Endodermal cell (in vitro differentiated cells): ENCODE results near the gene CEACAM4. TPM values are rescaled to one million over a fixed set of nuclear protein-coding genes. Genes with fewer than 3 reads are reported as not detected.

Experiments
- DNase-seq: peaks from one replicate; pipeline ENCODE4 v3.0.0-alpha.2; 2017
- H3K27ac ChIP-seq: 2 replicates; pipeline ENCODE4 v1.5.1; 2013; ENCODE audit warnings: mild to moderate bottlenecking, low read depth, low read length, moderate library complexity
- H3K27me3 ChIP-seq: 2 replicates; pipeline ENCODE4 v1.6.1; 2013; ENCODE audit warnings: mild to moderate bottlenecking, low read length, moderate library complexity; ENCODE audit not compliant: insufficient read depth, control insufficient read depth, poor library complexity, severe bottlenecking
- H3K36me3 ChIP-seq: 2 replicates; pipeline ENCODE4 v1.7.0; 2013; ENCODE audit warnings: mild to moderate bottlenecking, low read length, moderate library complexity; ENCODE audit not compliant: control insufficient read depth, insufficient read depth
- H3K4me1 ChIP-seq: one replicate; pipeline ENCODE4 v1.7.0; 2013; ENCODE audit warnings: low read length; ENCODE audit not compliant: control insufficient read depth, insufficient read depth
- H3K4me3 ChIP-seq: 2 replicates; pipeline ENCODE4 v1.5.1; 2013; ENCODE audit warnings: mild to moderate bottlenecking, low read length, moderate library complexity
- H3K9ac ChIP-seq: 2 replicates; pipeline ENCODE4 v1.6.1; 2013; ENCODE audit warnings: mild to moderate bottlenecking, low read length, moderate library complexity; ENCODE audit not compliant: poor library complexity, severe bottlenecking; ENCODE audit errors: extremely low read depth
- H3K9me3 ChIP-seq: 2 replicates; pipeline ENCODE4 v1.6.1; 2013; ENCODE audit warnings: mild to moderate bottlenecking, low read length, moderate library complexity; ENCODE audit not compliant: control insufficient read depth
- H3K27ac Mint-ChIP-seq: 2 replicates; pipeline ENCODE4 v1.8.0; 2020; ENCODE audit warnings: mixed read lengths
- H3K27me3 Mint-ChIP-seq: 2 replicates; pipeline ENCODE4 v1.8.0; 2021; ENCODE audit warnings: mild to moderate bottlenecking, mixed read lengths; ENCODE audit not compliant: insufficient read depth
- H3K36me3 Mint-ChIP-seq: 2 replicates; pipeline ENCODE4 v1.8.0; 2020; ENCODE audit warnings: low read depth, mixed read lengths
- H3K4me1 Mint-ChIP-seq: 2 replicates; pipeline ENCODE4 v1.8.0; 2020; ENCODE audit warnings: mixed read lengths
- H3K4me3 Mint-ChIP-seq: 2 replicates; pipeline ENCODE4 v1.8.0; 2020; ENCODE audit warnings: mild to moderate bottlenecking, moderate library complexity, mixed read lengths
- H3K9me3 Mint-ChIP-seq: 2 replicates; pipeline ENCODE4 v1.8.0; 2020; ENCODE audit warnings: mild to moderate bottlenecking, mixed read lengths
- WGBS, 2 experiments: methylation state at CpG; one replicate each; pipeline versions ENCODE4 v1.1.5 to v1.1.7; 2013; ENCODE audit warnings: missing lambda C conversion rate in 2 of 2, mixed read lengths in 1 of 2; ENCODE audit not compliant: insufficient coverage in 1 of 2, insufficient read length in 1 of 2; 5-methylcytosine and 5-hydroxymethylcytosine counted together
- total RNA-seq, 2 donors: library from RNA; stranded (reverse); fragmentation: NEBNext Ultra II Directional in 1 of 2; extraction: Animal tissue kit (Norgen Biotek cat#: 25700) in 1 of 2; gene quantifications; 2 replicates in 1 of 2; 3 replicates in 1 of 2; pipeline ENCODE4 v1.2.1, GENCODE V29; 2021
- TF ChIP-seq, protein P1 (sequence below): fragments of 200-600 bp; sonication (generic); conservative IDR thresholded peaks from 2 replicates; pipeline ENCODE4 v1.5.0; 2021; ENCODE audit warnings: antibody characterized with exemption, mild to moderate bottlenecking

The CEACAM4 gene
- total RNA-seq, 2 donors from 2014 or later = not detected

DNA sequence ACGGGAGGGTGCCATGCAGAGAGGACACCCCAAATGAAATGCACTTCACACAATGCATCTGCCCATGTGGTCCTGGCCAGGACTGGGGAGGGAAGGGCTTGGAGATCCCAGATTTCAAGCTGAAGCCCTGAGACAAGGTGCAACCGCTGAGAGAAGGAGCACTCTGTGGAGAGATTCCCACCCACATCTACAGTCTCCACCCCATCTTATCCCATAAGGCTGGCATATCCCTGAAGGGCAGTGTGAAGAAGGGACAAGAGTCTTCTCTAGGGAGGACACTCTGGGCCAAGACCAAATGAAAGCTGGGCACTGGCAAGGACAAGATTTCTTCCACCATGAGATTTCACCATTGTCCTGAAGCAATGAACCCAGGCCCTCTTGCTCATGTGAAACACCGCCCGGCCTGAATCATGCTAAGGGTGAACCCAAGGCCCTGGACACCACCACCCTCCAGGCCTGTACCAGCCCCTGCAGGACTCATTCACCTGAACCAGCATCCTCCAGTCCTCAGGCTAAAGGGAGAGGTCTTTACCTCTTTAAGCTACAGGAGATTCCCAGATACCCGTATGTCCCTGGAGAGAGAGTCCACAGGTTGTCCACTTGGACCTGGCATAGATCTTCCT is 20.5 kb downstream of the CEACAM4 start:
- H3K27me3 Mint-ChIP-seq = peaks cover 37% of the 10 kb centered on the region
- no peaks in the 10 kb centered on the region for H3K4me1 ChIP-seq
- H3K9ac ChIP-seq = no peak overlapping the region
- H3K36me3 ChIP-seq = no peaks in the 10 kb centered on the region
- H3K4me3 ChIP-seq = no peak overlapping the region
- no peak overlapping the region for H3K27ac ChIP-seq
- no peaks in the 10 kb centered on the region for H3K4me1 Mint-ChIP-seq
- no peaks in the 10 kb centered on the region for H3K36me3 Mint-ChIP-seq
- H3K27me3 ChIP-seq = peaks cover 50% of the 10 kb centered on the region
- H3K9me3 ChIP-seq = no peaks in the 10 kb centered on the region
- WGBS, 2 experiments = 50 to 59% methylated on average over 1 to 5 of the region's 5 CpGs
- H3K27ac Mint-ChIP-seq = no peak overlapping the region
- no peak overlapping the region for H3K4me3 Mint-ChIP-seq
- peaks cover 67% of the 10 kb centered on the region for H3K9me3 Mint-ChIP-seq
- TF ChIP-seq, protein P1, sequence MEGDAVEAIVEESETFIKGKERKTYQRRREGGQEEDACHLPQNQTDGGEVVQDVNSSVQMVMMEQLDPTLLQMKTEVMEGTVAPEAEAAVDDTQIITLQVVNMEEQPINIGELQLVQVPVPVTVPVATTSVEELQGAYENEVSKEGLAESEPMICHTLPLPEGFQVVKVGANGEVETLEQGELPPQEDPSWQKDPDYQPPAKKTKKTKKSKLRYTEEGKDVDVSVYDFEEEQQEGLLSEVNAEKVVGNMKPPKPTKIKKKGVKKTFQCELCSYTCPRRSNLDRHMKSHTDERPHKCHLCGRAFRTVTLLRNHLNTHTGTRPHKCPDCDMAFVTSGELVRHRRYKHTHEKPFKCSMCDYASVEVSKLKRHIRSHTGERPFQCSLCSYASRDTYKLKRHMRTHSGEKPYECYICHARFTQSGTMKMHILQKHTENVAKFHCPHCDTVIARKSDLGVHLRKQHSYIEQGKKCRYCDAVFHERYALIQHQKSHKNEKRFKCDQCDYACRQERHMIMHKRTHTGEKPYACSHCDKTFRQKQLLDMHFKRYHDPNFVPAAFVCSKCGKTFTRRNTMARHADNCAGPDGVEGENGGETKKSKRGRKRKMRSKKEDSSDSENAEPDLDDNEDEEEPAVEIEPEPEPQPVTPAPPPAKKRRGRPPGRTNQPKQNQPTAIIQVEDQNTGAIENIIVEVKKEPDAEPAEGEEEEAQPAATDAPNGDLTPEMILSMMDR = no peak
- no peak for DNase-seq

DNA sequence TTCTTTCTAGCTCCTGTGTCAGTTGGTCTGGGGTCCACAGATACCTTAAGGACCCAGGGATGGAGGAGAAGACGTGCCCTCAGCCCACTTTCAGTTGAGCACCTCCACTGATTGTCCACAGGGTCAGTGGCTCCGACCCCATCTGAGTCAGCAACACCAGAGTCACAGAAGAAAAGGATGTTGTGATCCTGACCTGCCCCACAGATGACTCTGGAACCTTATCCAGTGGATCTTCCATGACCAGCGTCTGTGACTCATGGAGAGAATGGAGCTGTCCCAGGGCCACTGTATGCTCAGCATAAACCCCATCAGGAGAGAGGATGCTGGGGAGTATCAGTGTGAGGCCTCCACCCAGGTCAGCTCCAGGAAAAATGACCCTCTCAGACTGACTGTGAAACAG is 22.0 kb downstream of the CEACAM4 start:
- 0 to 27% methylated on average over 1 to 3 of the region's 3 CpGs for WGBS, 2 experiments
- DNase-seq = no peak
- Mint-ChIP-seq H3K4me3 (no peak overlapping the region), H3K9me3 (peaks cover 61% of the 10 kb centered on the region), H3K4me1 (peaks cover 5% of the 10 kb centered on the region), H3K36me3 (no peaks in the 10 kb centered on the region), H3K27me3 (peaks cover 41% of the 10 kb centered on the region), H3K27ac (no peak overlapping the region)
- H3K36me3 ChIP-seq = no peaks in the 10 kb centered on the region
- H3K9ac ChIP-seq = no peak overlapping the region
- no peak overlapping the region for H3K27ac ChIP-seq
- peaks cover 38% of the 10 kb centered on the region for H3K27me3 ChIP-seq
- TF ChIP-seq, protein P1 = no peak
- no peak overlapping the region for H3K4me3 ChIP-seq
- no peaks in the 10 kb centered on the region for H3K9me3 ChIP-seq
- H3K4me1 ChIP-seq = no peaks in the 10 kb centered on the region

DNA sequence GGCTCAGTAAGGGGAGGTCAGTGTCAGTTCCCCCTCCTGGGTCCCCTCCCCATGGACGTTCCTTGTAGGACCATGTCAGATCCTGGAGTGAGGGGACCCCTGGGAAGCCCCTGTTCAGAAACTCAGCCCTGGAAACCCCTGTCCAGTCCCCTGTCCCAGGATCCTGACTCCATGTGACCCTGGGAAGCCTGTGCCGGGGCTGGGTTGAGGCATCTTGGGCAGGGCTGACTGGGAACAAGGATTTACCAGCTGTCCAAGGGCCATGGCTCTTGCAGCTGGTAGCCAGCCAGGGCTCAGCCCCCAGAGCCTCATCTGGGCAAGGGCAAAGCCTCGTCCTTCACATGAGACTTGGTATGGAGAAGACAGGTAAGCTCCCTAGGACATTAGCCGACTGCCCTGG is 25.1 kb downstream of the CEACAM4 start:
- Histone ChIP-seq H3K4me3 (no peak overlapping the region), H3K4me1 (no peaks in the 10 kb centered on the region), H3K27ac (no peak overlapping the region), H3K36me3 (no peaks in the 10 kb centered on the region), H3K27me3 (peaks cover 29% of the 10 kb centered on the region), H3K9ac (no peak overlapping the region), H3K9me3 (no peaks in the 10 kb centered on the region)
- Mint-ChIP-seq H3K9me3 (peaks cover 50% of the 10 kb centered on the region), H3K27ac (no peak overlapping the region), H3K4me3 (no peak overlapping the region), H3K27me3 (peaks cover 42% of the 10 kb centered on the region), H3K4me1 (peaks cover 9% of the 10 kb centered on the region), H3K36me3 (no peaks in the 10 kb centered on the region)
- TF ChIP-seq, protein P1 = no peak
- 65 to 66% methylated on average over 3 to 4 of the region's 4 CpGs for WGBS, 2 experiments
- DNase-seq = no peak
